ENCODE data around the gene DAG1. TPM values are rescaled to one million over a fixed set of nuclear protein-coding genes. Genes with fewer than 3 reads are reported as not detected.

The DAG1 gene
- total and polyA plus RNA-seq, 8 donors, result 15.5 to 108 (median 70.0) TPM

GRCh38 chr3:49454458-49454857 lies 15.6 kb upstream of the DAG1 start:
- peaks cover 7 to 33% (median 13%) of the 10 kb centered on the region in 3 donors for H3K4me1 ChIP-seq
- DNase-seq, result peak in 5 of 6 donors; percentile 52 to 78 (median 60)
- 32 to 50% methylated on average over 2 of the region's 2 CpGs for WGBS, 2 donors
- peak overlapping the region in 3 of 4 donors; percentile 25 to 55 (median 42) for H3K27ac ChIP-seq
- no peaks in the 10 kb centered on the region for H3K27me3 ChIP-seq
- peak in 3 of 4 donors; percentile 15 to 26 (median 16) for TF ChIP-seq CTCF (IDR thresholded peaks at IDR 0.05)
- ATAC-seq, result peak; percentile 39 to 85 (median 76)
- FAIRE-seq, result no peak
- H3K4me3 ChIP-seq, result no peak overlapping the region
- intact Hi-C loops (cut with DNase I), result no loop called here
- H3K9me3 ChIP-seq, result no peaks in the 10 kb centered on the region
- H3K36me3 ChIP-seq, result no peaks in the 10 kb centered on the region

- DNase-seq (no peak), ATAC-seq (peak in 2 of 4 donors; percentile 1 to 8), FAIRE-seq (no peak)
- Histone ChIP-seq H3K27ac (peak overlapping the region; percentile 1 to 55 (median 34)), H3K36me3 (no peaks in the 10 kb centered on the region), H3K4me1 (peaks cover 14 to 39% (median 19%) of the 10 kb centered on the region in 3 donors), H3K4me3 (no peak overlapping the region), H3K9me3 (no peaks in the 10 kb centered on the region), H3K27me3 (no peaks in the 10 kb centered on the region)
- whole genome bisulfite sequencing, 2 donors, result 44 to 46% methylated on average over 3 of the region's 3 CpGs
- intact Hi-C loops (cut with DNase I), result no loop called here
- no peak for TF ChIP-seq CTCF (IDR thresholded peaks at IDR 0.05)
These were observed 15.0 kb upstream of the DAG1 start for GRCh38 chr3:49454898-49455681.

GRCh38 chr3:49456466-49456865 lies 13.6 kb upstream of the DAG1 start:
- TF ChIP-seq CTCF (IDR thresholded peaks at IDR 0.05), result no peak
- H3K27me3 ChIP-seq, result no peaks in the 10 kb centered on the region
- WGBS, 2 donors, result 83 to 84% methylated on average over 3 of the region's 3 CpGs
- H3K27ac ChIP-seq, result peak overlapping the region in 1 of 4 donors; percentile 33
- H3K36me3 ChIP-seq, result no peaks in the 10 kb centered on the region
- intact Hi-C loops (cut with DNase I), result no loop called here
- ATAC-seq (no peak), DNase-seq (no peak), FAIRE-seq (no peak)
- H3K4me3 ChIP-seq, result no peak overlapping the region
- H3K9me3 ChIP-seq, result no peaks in the 10 kb centered on the region
- peaks cover 26 to 52% (median 33%) of the 10 kb centered on the region in 3 donors for H3K4me1 ChIP-seq

GRCh38 chr3:49460188-49460890 lies 9.7 kb upstream of the DAG1 start:
- FAIRE-seq (no peak), ATAC-seq (peak; percentile 8 to 28 (median 14)), DNase-seq (peak in 3 of 6 donors; percentile 53 to 70 (median 59))
- no peaks in the 10 kb centered on the region for H3K9me3 ChIP-seq
- intact Hi-C loops (cut with DNase I), result no loop called here
- H3K36me3 ChIP-seq, result no peaks in the 10 kb centered on the region
- no peak overlapping the region for H3K4me3 ChIP-seq
- 25 to 31% methylated on average over 1 to 2 of the region's 2 CpGs for WGBS, 2 donors
- peak overlapping the region; percentile 64 to 75 (median 71) for H3K27ac ChIP-seq
- no peaks in the 10 kb centered on the region for H3K27me3 ChIP-seq
- no peak for TF ChIP-seq CTCF (IDR thresholded peaks at IDR 0.05)
- H3K4me1 ChIP-seq, result peaks cover 28 to 64% (median 46%) of the 10 kb centered on the region in 3 donors
